Measurements from ENCODE around the gene AGER.

The AGER gene

GRCh38 chr6:32210191-32210601 lies 26.1 kb upstream of the AGER start:
- no peak for DNase-seq
- TF ChIP-seq GATA1 (IDR thresholded peaks at IDR 0.05; ENCODE audit: low read depth, low read length): no peak
- TF ChIP-seq POLR2A (IDR thresholded peaks at IDR 0.05; ENCODE audit: low read length): no peak

GRCh38 chr6:32208996-32209395 lies 24.9 kb upstream of the AGER start:
- TF ChIP-seq GATA1 (IDR thresholded peaks at IDR 0.05; ENCODE audit: low read depth, low read length): no peak
- TF ChIP-seq POLR2A (IDR thresholded peaks at IDR 0.05; ENCODE audit: low read length): no peak
- no peak for DNase-seq

- no peak for DNase-seq
- TF ChIP-seq GATA1 (IDR thresholded peaks at IDR 0.05; ENCODE audit: low read depth, low read length) (no peak), POLR2A (IDR thresholded peaks at IDR 0.05; ENCODE audit: low read length) (no peak)
Observed at GRCh38 chr6:32204268-32204715, 20.2 kb upstream of the AGER start.

GRCh38 chr6:32203426-32204267 lies 19.6 kb upstream of the AGER start:
- DNase-seq: no peak

GRCh38 chr6:32202186-32202585 lies 18.1 kb upstream of the AGER start:
- TF ChIP-seq GATA1 (IDR thresholded peaks at IDR 0.05; ENCODE audit: low read depth, low read length) (no peak), POLR2A (IDR thresholded peaks at IDR 0.05; ENCODE audit: low read length) (no peak)
- DNase-seq: no peak

More at GRCh38 chr6:32203426-32204267, 19.6 kb upstream of the AGER start:
- no peak for TF ChIP-seq GATA1 (IDR thresholded peaks at IDR 0.05; ENCODE audit: low read depth, low read length)
- TF ChIP-seq POLR2A (IDR thresholded peaks at IDR 0.05; ENCODE audit: low read length): no peak

GRCh38 chr6:32200711-32201475 lies 16.8 kb upstream of the AGER start:
- TF ChIP-seq POLR2A (IDR thresholded peaks at IDR 0.05; ENCODE audit: low read length) (no peak), GATA1 (IDR thresholded peaks at IDR 0.05; ENCODE audit: low read depth, low read length) (no peak)
- DNase-seq: no peak

GRCh38 chr6:32198866-32199265 lies 14.8 kb upstream of the AGER start:
- DNase-seq: no peak
- no peak for TF ChIP-seq GATA1 (IDR thresholded peaks at IDR 0.05; ENCODE audit: low read depth, low read length)
- no peak for TF ChIP-seq POLR2A (IDR thresholded peaks at IDR 0.05; ENCODE audit: low read length)

- DNase-seq: no peak
- TF ChIP-seq GATA1 (IDR thresholded peaks at IDR 0.05; ENCODE audit: low read depth, low read length) (no peak), POLR2A (IDR thresholded peaks at IDR 0.05; ENCODE audit: low read length) (no peak)
Observed at GRCh38 chr6:32198345-32198696, 14.3 kb upstream of the AGER start.

- TF ChIP-seq POLR2A (IDR thresholded peaks at IDR 0.05; ENCODE audit: low read length) (no peak), GATA1 (IDR thresholded peaks at IDR 0.05; ENCODE audit: low read depth, low read length) (no peak)
- peak; percentile 67 to 76 for DNase-seq
Observed at GRCh38 chr6:32196682-32197616, 12.9 kb upstream of the AGER start.

- DNase-seq: peak; percentile 78
- TF ChIP-seq GATA1 (IDR thresholded peaks at IDR 0.05; ENCODE audit: low read depth, low read length) (no peak), POLR2A (IDR thresholded peaks at IDR 0.05; ENCODE audit: low read length) (peak; percentile 96)
Observed at GRCh38 chr6:32195902-32196681, 12.0 kb upstream of the AGER start.

GRCh38 chr6:32195652-32195901 lies 11.5 kb upstream of the AGER start:
- TF ChIP-seq GATA1 (IDR thresholded peaks at IDR 0.05; ENCODE audit: low read depth, low read length): no peak
- peak; percentile 100 for DNase-seq

- no peak for TF ChIP-seq GATA1 (IDR thresholded peaks at IDR 0.05; ENCODE audit: low read depth, low read length)
- peak; percentile 83 for TF ChIP-seq POLR2A (IDR thresholded peaks at IDR 0.05; ENCODE audit: low read length)
- peak; percentile 77 to 82 for DNase-seq
Observed at GRCh38 chr6:32194825-32195651, 11.0 kb upstream of the AGER start.

Data from erythroblast (primary cell).